ENCODE results near the gene SLC43A1.

Gene SLC43A1

DNA sequence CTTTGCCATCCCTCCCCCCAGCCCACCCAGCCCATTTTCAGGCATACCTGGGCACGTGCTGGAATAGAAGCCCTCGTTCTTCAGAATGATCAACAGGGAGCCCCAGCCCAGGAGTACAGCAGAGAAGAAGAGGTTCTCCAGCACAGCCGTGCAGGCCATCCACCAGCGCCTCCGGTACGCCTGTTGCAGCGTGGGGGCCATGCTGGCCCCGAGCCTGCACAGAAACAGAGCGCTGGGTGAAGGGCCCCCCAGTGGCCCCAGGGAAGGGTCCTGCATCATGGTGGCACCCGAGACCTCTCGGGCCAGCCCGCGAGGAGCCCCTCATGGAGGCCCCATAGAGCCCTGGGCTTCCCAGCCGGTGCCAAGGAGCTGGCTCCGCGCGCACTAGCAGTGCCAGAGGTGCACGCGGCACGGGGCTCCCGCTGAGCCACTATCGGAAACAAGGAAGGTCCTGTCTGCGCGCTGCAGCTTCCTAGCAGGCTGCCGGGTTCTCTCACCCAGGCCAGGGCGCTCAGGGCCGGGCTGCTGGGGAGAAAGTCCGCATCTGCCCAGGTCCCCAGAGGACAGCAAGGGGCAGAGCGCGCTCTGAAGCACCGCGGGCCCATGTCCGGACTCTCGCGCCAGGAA, 1.5 kb downstream of the SLC43A1 start:
- peak; percentile 84 for DNase-seq (ENCODE audit: low read depth)
- peak overlapping the region; percentile 91 for H3K4me3 ChIP-seq (ENCODE audit: low read depth, low read length)
- TF ChIP-seq, protein P1, sequence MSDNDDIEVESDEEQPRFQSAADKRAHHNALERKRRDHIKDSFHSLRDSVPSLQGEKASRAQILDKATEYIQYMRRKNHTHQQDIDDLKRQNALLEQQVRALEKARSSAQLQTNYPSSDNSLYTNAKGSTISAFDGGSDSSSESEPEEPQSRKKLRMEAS (IDR thresholded peaks at IDR 0.05; ENCODE audit: low read depth, low read length), result peak; percentile 67
- no peak for TF ChIP-seq POLR2A (IDR thresholded peaks at IDR 0.05; ENCODE audit: extremely low read depth, insufficient read length)

DNA sequence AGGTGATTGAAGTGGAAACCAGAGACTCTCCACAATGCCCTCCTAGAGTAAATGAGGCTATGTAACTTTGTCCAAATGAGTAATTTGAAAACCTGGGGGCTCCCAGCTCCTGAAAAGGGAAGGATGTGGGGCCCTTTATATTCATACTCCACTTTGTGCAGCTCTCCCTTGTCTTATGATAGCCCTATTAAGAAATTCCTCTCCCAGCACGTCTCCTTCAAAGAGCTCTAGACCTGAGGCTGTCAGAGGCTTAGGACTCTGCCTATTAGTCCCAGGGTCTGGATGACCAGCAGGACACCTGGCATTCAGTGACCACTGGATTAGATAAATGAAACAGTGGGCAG, 2.1 kb downstream of the SLC43A1 start:
- TF ChIP-seq, protein P2, sequence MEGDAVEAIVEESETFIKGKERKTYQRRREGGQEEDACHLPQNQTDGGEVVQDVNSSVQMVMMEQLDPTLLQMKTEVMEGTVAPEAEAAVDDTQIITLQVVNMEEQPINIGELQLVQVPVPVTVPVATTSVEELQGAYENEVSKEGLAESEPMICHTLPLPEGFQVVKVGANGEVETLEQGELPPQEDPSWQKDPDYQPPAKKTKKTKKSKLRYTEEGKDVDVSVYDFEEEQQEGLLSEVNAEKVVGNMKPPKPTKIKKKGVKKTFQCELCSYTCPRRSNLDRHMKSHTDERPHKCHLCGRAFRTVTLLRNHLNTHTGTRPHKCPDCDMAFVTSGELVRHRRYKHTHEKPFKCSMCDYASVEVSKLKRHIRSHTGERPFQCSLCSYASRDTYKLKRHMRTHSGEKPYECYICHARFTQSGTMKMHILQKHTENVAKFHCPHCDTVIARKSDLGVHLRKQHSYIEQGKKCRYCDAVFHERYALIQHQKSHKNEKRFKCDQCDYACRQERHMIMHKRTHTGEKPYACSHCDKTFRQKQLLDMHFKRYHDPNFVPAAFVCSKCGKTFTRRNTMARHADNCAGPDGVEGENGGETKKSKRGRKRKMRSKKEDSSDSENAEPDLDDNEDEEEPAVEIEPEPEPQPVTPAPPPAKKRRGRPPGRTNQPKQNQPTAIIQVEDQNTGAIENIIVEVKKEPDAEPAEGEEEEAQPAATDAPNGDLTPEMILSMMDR (IDR thresholded peaks at IDR 0.05; ENCODE audit: low read depth, low read length), result no peak
- TF ChIP-seq, protein P1 (IDR thresholded peaks at IDR 0.05; ENCODE audit: low read depth, low read length), result no peak
- peak overlapping the region; percentile 91 for H3K4me3 ChIP-seq (ENCODE audit: low read depth, low read length)
- DNase-seq (ENCODE audit: low read depth), result peak; percentile 62

DNA sequence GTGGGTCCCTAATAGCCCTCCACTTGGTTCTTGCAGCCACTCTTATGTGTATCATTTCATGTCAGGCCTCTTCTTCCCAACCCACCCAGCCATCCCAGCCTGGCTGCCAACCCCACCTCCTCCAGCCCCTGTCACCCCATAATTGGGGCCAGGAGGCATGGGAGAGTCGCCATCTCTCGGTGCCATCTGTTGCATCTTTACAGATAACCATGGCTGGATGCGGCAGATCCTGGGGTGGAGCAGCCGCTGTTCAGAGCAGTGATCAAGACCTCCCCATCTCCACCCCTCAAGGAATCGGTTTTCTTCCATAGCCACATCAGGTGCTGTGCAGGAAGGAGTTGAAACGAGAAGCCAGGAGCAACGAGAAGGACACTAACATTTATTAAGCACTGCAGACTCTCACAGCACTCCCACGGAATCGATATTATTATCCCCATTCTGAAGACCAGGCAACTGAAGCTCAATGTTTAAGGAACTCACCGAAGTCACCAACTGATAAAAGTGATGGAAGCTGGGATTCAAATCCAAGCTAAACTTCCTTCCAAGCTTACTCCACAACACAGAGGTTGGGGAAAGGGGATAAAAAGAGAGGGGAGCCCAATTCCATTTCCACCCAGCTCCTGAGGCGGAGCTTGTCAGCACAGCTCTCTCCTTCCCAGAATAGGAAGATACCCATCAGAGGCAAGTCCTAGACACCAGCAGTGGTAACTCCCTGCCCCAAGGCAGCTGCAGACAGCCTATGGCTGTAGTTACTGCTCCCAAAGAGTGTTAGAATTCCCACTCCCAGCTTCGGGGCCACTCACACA, 2.7 kb downstream of the SLC43A1 start:
- no peak for DNase-seq (ENCODE audit: low read depth)
- H3K4me3 ChIP-seq (ENCODE audit: low read depth, low read length), result peak overlapping the region; percentile 91

DNA sequence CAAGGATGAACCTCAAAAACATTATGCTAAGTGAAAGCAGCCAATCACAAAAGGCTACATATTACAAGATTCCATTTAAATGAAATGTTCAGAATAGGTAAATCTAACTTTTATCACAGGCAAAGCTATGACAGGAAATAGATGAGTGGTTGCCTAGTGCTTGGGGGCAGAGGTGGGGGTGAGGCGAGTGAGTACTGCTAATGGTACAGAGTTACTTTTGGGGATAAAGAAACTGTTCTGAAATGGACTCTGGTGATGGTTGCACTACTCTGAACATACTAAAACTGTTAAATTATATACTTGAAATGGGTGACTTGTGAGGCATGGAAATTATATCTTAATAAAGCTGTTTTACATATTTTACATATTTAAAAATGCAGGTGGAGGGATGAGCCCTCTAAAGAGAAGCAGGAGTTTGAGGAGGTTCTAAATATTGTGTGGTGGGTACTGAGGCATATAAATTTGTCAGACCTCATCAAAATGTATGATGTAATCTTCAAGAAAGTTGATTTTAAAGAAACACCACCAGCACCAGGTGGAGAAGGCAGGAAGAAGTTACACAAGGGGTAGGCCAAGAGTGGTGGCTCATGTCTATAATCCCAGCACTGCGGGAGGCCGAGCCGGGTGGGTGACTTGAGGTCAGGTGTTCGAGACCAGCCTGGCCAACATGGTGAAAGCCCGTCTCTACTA, 3.6 kb downstream of the SLC43A1 start:
- TF ChIP-seq, protein P2 (IDR thresholded peaks at IDR 0.05; ENCODE audit: low read depth, low read length), result no peak
- TF ChIP-seq, protein P1 (IDR thresholded peaks at IDR 0.05; ENCODE audit: low read depth, low read length), result no peak
- TF ChIP-seq POLR2A (IDR thresholded peaks at IDR 0.05; ENCODE audit: extremely low read depth, insufficient read length), result no peak
- no peak for TF ChIP-seq MYC (IDR thresholded peaks at IDR 0.05; ENCODE audit: low read depth, low read length)
- peak; percentile 42 for DNase-seq (ENCODE audit: low read depth)
- H3K4me3 ChIP-seq (ENCODE audit: low read depth, low read length), result peak overlapping the region; percentile 21

More for the DNA sequence above, 2.7 kb downstream of the SLC43A1 start:
- TF ChIP-seq POLR2A (IDR thresholded peaks at IDR 0.05; ENCODE audit: extremely low read depth, insufficient read length), result no peak
- TF ChIP-seq, protein P2 (IDR thresholded peaks at IDR 0.05; ENCODE audit: low read depth, low read length), result no peak
- no peak for TF ChIP-seq MYC (IDR thresholded peaks at IDR 0.05; ENCODE audit: low read depth, low read length)
- TF ChIP-seq, protein P1 (IDR thresholded peaks at IDR 0.05; ENCODE audit: low read depth, low read length), result no peak

DNA sequence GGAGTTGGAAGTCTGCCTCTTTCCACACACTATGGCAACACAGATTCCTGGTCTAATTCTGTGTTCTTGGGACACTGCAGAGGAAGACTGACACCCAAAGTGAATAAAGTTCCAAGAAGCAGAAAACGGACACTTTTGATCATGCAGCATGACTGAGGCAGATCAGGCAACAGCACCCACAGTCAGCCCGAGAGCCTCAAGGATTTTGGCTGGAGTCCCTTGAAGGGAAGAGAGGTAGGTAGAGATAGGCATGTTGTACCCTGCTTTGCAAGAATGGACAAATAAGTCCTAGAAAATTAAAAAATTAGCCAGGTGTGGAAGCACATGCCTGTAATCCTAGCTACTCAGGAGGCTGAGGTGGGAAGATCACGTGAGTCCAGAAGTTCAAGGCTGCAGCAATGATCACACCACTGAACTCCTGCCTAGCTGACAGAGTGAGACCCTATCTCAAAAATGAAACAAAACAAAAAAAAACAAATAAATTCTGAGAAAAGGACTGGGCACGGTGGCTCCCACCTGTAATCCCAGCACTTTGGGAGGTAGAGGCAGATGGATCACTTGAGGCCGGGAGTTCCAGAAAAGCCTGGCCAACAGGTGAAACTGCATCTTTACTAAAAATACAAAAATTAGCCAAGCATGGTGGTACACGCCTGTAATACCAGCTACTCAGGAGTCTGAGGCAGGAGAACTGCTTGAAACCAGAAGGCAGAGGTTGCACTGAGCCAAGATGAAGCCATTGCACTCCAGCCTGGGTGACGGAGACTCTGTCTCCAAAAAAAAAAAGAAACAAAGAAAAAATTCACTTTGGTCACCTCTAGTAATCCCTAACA, 6.9 kb downstream of the SLC43A1 start:
- DNase-seq (ENCODE audit: low read depth), result no peak
- H3K4me3 ChIP-seq (ENCODE audit: low read depth, low read length), result no peak overlapping the region
- TF ChIP-seq POLR2A (IDR thresholded peaks at IDR 0.05; ENCODE audit: extremely low read depth, insufficient read length) (no peak), MYC (IDR thresholded peaks at IDR 0.05; ENCODE audit: low read depth, low read length) (no peak)
- TF ChIP-seq, protein P1 (IDR thresholded peaks at IDR 0.05; ENCODE audit: low read depth, low read length), result no peak

DNA sequence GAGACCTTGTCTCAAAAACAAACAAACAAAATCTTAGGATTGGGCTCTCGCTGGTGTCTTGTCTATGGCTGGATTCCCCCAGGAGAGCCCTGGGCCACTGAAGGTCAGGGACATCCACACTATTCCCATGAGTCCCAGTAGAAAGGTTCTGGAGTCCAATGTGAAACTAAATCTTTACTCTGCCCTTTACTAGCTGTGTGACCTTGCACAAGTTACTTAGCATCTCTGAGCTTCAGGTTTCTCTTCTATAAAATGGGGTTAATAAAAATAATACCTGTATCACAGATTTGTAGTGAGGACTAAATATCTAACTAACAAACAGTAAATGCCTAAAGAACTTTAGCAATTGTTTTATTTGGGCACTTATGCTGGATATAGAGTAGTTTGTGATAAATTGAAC, 9.0 kb downstream of the SLC43A1 start:
- no peak for DNase-seq (ENCODE audit: low read depth)
- TF ChIP-seq MYC (IDR thresholded peaks at IDR 0.05; ENCODE audit: low read depth, low read length), result no peak
- TF ChIP-seq, protein P1 (IDR thresholded peaks at IDR 0.05; ENCODE audit: low read depth, low read length), result no peak
- TF ChIP-seq, protein P2 (IDR thresholded peaks at IDR 0.05; ENCODE audit: low read depth, low read length), result no peak
- no peak for TF ChIP-seq POLR2A (IDR thresholded peaks at IDR 0.05; ENCODE audit: extremely low read depth, insufficient read length)
- no peak overlapping the region for H3K4me3 ChIP-seq (ENCODE audit: low read depth, low read length)

All from NB4 (cell line).